CD8-positive, alpha-beta memory T cell (primary cell): ENCODE measurements around the gene SAP130. TPM values are rescaled to one million over a fixed set of nuclear protein-coding genes. Genes with fewer than 3 reads are reported as not detected.

ENCODE experiments used
- CTCF ChIA-PET: fragments of 350-600 bp; sonication (Branson Sonifier 250); formaldehyde crosslinking; loops from one replicate; lab custom pipeline; 2021; ENCODE audit warnings: antibody characterized with exemption; lab: Charles Lee
- POLR2A ChIA-PET: fragments of 350-600 bp; sonication (Branson Sonifier 250); formaldehyde crosslinking; loops from one replicate; lab custom pipeline; 2021; ENCODE audit warnings: antibody characterized with exemption; lab: Charles Lee
- DNase-seq, 5 donors: peaks; one replicate each; pipeline versions ENCODE4 v3.0.0 to v3.0.0-alpha.2; 2020 to 2022; ENCODE audit warnings: mixed read lengths in 1 of 5
- H3K27ac ChIP-seq: one replicate; pipeline ENCODE4 v1.7.0; 2013; ENCODE audit warnings: low read depth, mild to moderate bottlenecking, low read length, moderate library complexity
- H3K27me3 ChIP-seq: 2 replicates; pipeline ENCODE4 v1.7.0; 2013; ENCODE audit warnings: low read length, mild to moderate bottlenecking; ENCODE audit not compliant: insufficient read depth, poor library complexity, severe bottlenecking
- H3K36me3 ChIP-seq: 2 replicates; pipeline ENCODE4 v1.7.0; 2013; ENCODE audit warnings: mild to moderate bottlenecking, low read length, moderate library complexity; ENCODE audit not compliant: insufficient read depth
- H3K4me1 ChIP-seq: 2 replicates; pipeline ENCODE4 v1.7.0; 2013; ENCODE audit warnings: mild to moderate bottlenecking, low read length, moderate library complexity; ENCODE audit not compliant: insufficient read depth
- H3K4me3 ChIP-seq: 2 replicates; pipeline ENCODE4 v1.7.0; 2013; ENCODE audit warnings: mild to moderate bottlenecking, low read length
- H3K9me3 ChIP-seq: 2 replicates; pipeline ENCODE4 v1.7.0; 2013; ENCODE audit warnings: mild to moderate bottlenecking, low read length
- H3K27ac Mint-ChIP-seq, 8 donors: one replicate each; pipeline ENCODE4 v1.8.0; 2020 to 2021; ENCODE audit warnings: mixed read lengths in 8 of 8, mild to moderate bottlenecking in 6 of 8, inconsistent platforms in 3 of 8, moderate library complexity in 3 of 8
- H3K27me3 Mint-ChIP-seq, 2 donors: one replicate each; pipeline ENCODE4 v1.8.0; 2020 to 2021; ENCODE audit warnings: mixed read lengths in 2 of 2, mild to moderate bottlenecking in 1 of 2, moderate library complexity in 1 of 2
- H3K36me3 Mint-ChIP-seq, 3 donors: one replicate each; pipeline ENCODE4 v1.8.0; 2020 to 2021; ENCODE audit warnings: mixed read lengths in 3 of 3, inconsistent platforms in 1 of 3, mild to moderate bottlenecking in 1 of 3
- H3K4me1 Mint-ChIP-seq, 3 donors: one replicate each; pipeline ENCODE4 v1.8.0; 2020 to 2021; ENCODE audit warnings: mixed read lengths in 3 of 3, inconsistent platforms in 1 of 3, mild to moderate bottlenecking in 1 of 3
- H3K4me3 Mint-ChIP-seq, 7 donors: one replicate each; pipeline ENCODE4 v1.8.0; 2020 to 2021; ENCODE audit warnings: mixed read lengths in 7 of 7, mild to moderate bottlenecking in 6 of 7, moderate library complexity in 4 of 7, inconsistent platforms in 2 of 7
- H3K9me3 Mint-ChIP-seq, 5 donors: one replicate each; pipeline ENCODE4 v1.8.0; 2020 to 2022; ENCODE audit warnings: mixed read lengths in 5 of 5, mild to moderate bottlenecking in 3 of 5, moderate library complexity in 2 of 5, inconsistent platforms in 1 of 5
- polyA plus RNA-seq: library from polyadenylated mRNA; unstranded; fragments of 300-500 nt; fragmentation: Illumina TruSeq; gene quantifications from one replicate; pipeline ENCODE4 v1.2.3, GENCODE V29; 2021
- total RNA-seq, 2 experiments: library from RNA; stranded (reverse); gene quantifications; one replicate each; pipeline ENCODE4 v1.2.3, GENCODE V29; 2021

Gene SAP130
- total and polyA plus RNA-seq, 3 experiments from 2014 or later = 10.6 to 22.9 (median 22.3) TPM

DNA sequence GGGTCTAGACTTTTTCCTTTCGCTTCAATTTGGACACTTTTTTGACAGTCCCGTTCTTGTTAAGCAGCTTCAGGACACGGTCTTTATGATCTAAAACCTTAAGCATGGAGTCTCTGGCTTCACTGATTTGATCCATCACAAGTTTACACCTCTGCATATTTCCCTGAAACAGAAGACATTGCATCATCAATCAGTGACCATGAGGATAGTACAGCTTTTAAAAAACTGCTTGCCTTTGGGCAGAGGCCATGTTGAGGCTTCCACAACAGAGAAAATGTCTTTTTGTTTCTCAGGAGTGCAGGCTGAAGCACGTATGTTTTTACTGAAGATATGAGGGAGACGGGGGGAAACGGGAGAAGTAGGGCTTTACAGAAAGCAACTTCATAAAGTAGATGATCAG is 85.9 kb downstream of the SAP130 start:
- ChIA-PET CTCF (no interaction called here), POLR2A (no interaction called here)
- no peak overlapping the region for H3K27ac ChIP-seq
- Mint-ChIP-seq H3K4me3 (no peak overlapping the region), H3K36me3 (peaks cover 7 to 62% (median 20%) of the 10 kb centered on the region in 3 donors), H3K27me3 (no peaks in the 10 kb centered on the region), H3K27ac (no peak overlapping the region), H3K9me3 (no peaks in the 10 kb centered on the region), H3K4me1 (no peaks in the 10 kb centered on the region)
- no peak for DNase-seq
- peaks cover 8% of the 10 kb centered on the region for H3K36me3 ChIP-seq
- no peak overlapping the region for H3K4me3 ChIP-seq
- H3K27me3 ChIP-seq = no peaks in the 10 kb centered on the region
- no peaks in the 10 kb centered on the region for H3K4me1 ChIP-seq
- no peaks in the 10 kb centered on the region for H3K9me3 ChIP-seq

- Histone ChIP-seq H3K9me3 (no peaks in the 10 kb centered on the region), H3K4me3 (no peak overlapping the region), H3K4me1 (no peaks in the 10 kb centered on the region), H3K27ac (no peak overlapping the region), H3K36me3 (peaks cover 5% of the 10 kb centered on the region), H3K27me3 (no peaks in the 10 kb centered on the region)
- no peak for DNase-seq
- H3K27ac Mint-ChIP-seq = no peak overlapping the region
- H3K4me1 Mint-ChIP-seq = no peaks in the 10 kb centered on the region
- CTCF ChIA-PET = no interaction called here
- H3K4me3 Mint-ChIP-seq = no peak overlapping the region
- POLR2A ChIA-PET = no interaction called here
- no peaks in the 10 kb centered on the region for H3K27me3 Mint-ChIP-seq
- no peaks in the 10 kb centered on the region for H3K9me3 Mint-ChIP-seq
- H3K36me3 Mint-ChIP-seq = peaks cover 7 to 58% (median 20%) of the 10 kb centered on the region in 3 donors
Observed at GRCh38 chr2:127941461-127941860, 86.4 kb downstream of the SAP130 start.

DNA sequence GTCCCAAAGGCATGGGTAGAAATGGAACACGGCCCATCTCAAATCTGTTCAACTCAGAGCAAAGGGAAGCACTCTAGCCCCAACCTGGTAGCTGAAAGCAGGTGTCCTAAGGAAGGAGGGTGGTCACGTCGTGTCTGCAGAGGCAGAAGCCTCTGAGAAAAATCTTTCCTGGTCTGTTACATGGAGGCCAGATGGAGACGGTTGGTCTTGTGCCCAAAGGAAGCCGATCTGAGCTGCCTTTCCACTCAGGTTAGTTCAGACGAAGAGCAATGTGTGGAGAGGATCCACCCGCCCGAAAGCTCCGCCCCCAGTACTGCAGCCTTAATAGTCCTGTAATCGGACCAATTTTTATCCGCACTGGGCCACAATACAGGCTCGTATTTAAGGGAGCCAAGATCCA is 87.2 kb downstream of the SAP130 start:
- H3K27me3 Mint-ChIP-seq = no peaks in the 10 kb centered on the region
- Histone ChIP-seq H3K36me3 (peaks cover 5% of the 10 kb centered on the region), H3K4me1 (no peaks in the 10 kb centered on the region), H3K27ac (no peak overlapping the region), H3K27me3 (no peaks in the 10 kb centered on the region), H3K4me3 (no peak overlapping the region), H3K9me3 (no peaks in the 10 kb centered on the region)
- DNase-seq = no peak
- peak overlapping the region in 1 of 8 donors; percentile 29 for H3K27ac Mint-ChIP-seq
- H3K36me3 Mint-ChIP-seq = peaks cover 7 to 50% (median 20%) of the 10 kb centered on the region in 3 donors
- CTCF ChIA-PET = no interaction called here
- H3K4me3 Mint-ChIP-seq = no peak overlapping the region
- no peaks in the 10 kb centered on the region for H3K4me1 Mint-ChIP-seq
- POLR2A ChIA-PET = no interaction called here
- H3K9me3 Mint-ChIP-seq = no peaks in the 10 kb centered on the region

GRCh38 chr2:127935337-127935736 is 92.5 kb downstream of the SAP130 start:
- H3K4me3 ChIP-seq = no peak overlapping the region
- no peak overlapping the region for H3K27ac ChIP-seq
- peaks cover 0 to 1% (median under 1%) of the 10 kb centered on the region in 3 donors for H3K36me3 Mint-ChIP-seq
- ChIA-PET CTCF (no interaction called here), POLR2A (no interaction called here)
- no peaks in the 10 kb centered on the region for H3K9me3 Mint-ChIP-seq
- H3K27me3 Mint-ChIP-seq = no peaks in the 10 kb centered on the region
- no peaks in the 10 kb centered on the region for H3K9me3 ChIP-seq
- H3K27me3 ChIP-seq = no peaks in the 10 kb centered on the region
- H3K36me3 ChIP-seq = no peaks in the 10 kb centered on the region
- H3K4me1 Mint-ChIP-seq = no peaks in the 10 kb centered on the region
- no peak for DNase-seq
- no peaks in the 10 kb centered on the region for H3K4me1 ChIP-seq
- no peak overlapping the region for H3K27ac Mint-ChIP-seq
- H3K4me3 Mint-ChIP-seq = no peak overlapping the region

DNA sequence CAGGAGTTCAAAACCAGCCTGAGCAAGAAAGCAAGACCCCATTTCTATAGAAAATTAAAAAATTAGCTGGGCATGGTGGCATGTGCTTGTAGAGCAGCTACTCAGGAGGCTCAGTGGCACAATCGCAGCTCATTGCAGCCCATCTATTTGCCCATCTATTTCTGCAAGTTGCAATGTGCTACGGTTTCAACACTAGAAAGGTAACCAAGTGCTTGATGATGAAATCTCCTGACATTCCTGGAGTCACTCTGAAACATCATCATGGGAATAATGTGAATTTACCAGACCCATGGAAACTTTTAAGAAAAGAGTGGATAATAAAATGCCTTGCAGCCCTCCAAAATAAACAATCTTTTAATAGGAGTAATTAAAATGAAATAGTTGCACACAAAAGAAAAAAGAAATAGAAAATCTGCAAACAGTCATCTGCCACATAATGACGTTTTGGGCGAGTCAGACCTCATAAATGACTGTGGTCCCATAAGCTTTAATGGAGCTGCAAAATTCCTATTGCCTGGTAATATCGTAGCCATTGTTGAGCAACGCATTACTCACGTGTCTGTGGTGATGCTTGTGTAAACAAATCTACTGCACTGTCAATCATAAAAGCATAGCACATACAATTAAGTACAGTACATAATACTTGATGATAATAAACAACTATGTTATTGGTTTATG is 95.5 kb downstream of the SAP130 start:
- peaks cover 0 to 2% of the 10 kb centered on the region in 2 donors for H3K27me3 Mint-ChIP-seq
- ChIA-PET POLR2A (no interaction called here), CTCF (no interaction called here)

GRCh38 chr2:127929449-127929848 is 98.4 kb downstream of the SAP130 start:
- Mint-ChIP-seq H3K36me3 (no peaks in the 10 kb centered on the region), H3K4me1 (no peaks in the 10 kb centered on the region), H3K27me3 (peaks cover 3 to 7% of the 10 kb centered on the region in 2 donors), H3K4me3 (no peak overlapping the region), H3K9me3 (no peaks in the 10 kb centered on the region), H3K27ac (no peak overlapping the region)
- Histone ChIP-seq H3K36me3 (no peaks in the 10 kb centered on the region), H3K9me3 (no peaks in the 10 kb centered on the region), H3K4me1 (no peaks in the 10 kb centered on the region), H3K27me3 (no peaks in the 10 kb centered on the region), H3K27ac (no peak overlapping the region), H3K4me3 (no peak overlapping the region)
- no peak for DNase-seq
- ChIA-PET CTCF (no interaction called here), POLR2A (no interaction called here)

More for the DNA sequence above, 95.5 kb downstream of the SAP130 start:
- H3K27ac ChIP-seq = no peak overlapping the region
- no peaks in the 10 kb centered on the region for H3K9me3 ChIP-seq
- H3K36me3 ChIP-seq = no peaks in the 10 kb centered on the region
- Mint-ChIP-seq H3K36me3 (no peaks in the 10 kb centered on the region), H3K27ac (no peak overlapping the region), H3K9me3 (no peaks in the 10 kb centered on the region), H3K4me3 (no peak overlapping the region), H3K4me1 (no peaks in the 10 kb centered on the region)
- DNase-seq = no peak
- no peak overlapping the region for H3K4me3 ChIP-seq
- no peaks in the 10 kb centered on the region for H3K4me1 ChIP-seq
- H3K27me3 ChIP-seq = no peaks in the 10 kb centered on the region

DNA sequence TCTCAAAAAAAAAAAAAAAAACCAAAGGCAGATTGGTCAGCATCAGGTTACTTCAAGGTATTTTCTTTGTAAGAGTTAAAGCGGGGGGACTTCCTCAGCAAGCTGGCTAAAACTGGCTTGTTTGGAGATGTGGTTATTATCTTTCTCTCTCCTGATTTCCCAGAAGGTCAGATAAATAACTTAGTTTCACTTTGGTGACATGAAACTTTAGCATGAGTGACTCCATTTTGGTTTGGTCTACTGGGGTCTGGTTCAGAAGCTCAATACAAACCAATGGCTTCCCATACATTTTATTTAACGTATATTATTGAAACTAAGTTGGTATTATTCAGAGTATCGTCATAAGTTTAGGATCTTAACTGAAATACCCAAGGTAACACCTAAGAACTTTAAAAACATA is 100.5 kb downstream of the SAP130 start:
- Mint-ChIP-seq H3K4me3 (no peak overlapping the region), H3K36me3 (no peaks in the 10 kb centered on the region), H3K27me3 (peaks cover 7 to 11% of the 10 kb centered on the region in 2 donors), H3K9me3 (no peaks in the 10 kb centered on the region), H3K27ac (peak overlapping the region in 1 of 8 donors; percentile 16), H3K4me1 (no peaks in the 10 kb centered on the region)
- Histone ChIP-seq H3K36me3 (no peaks in the 10 kb centered on the region), H3K9me3 (no peaks in the 10 kb centered on the region), H3K27me3 (no peaks in the 10 kb centered on the region), H3K4me3 (no peak overlapping the region), H3K27ac (no peak overlapping the region), H3K4me1 (no peaks in the 10 kb centered on the region)
- CTCF ChIA-PET = no interaction called here
- DNase-seq = no peak
- POLR2A ChIA-PET = no interaction called here

GRCh38 chr2:127917916-127918315 is 109.9 kb downstream of the SAP130 start:
- H3K4me3 ChIP-seq = no peak overlapping the region
- CTCF ChIA-PET = interaction anchor here (1.3 kb wide), 1 partner anchor 9 kb away, joined by 3 read pairs; no protein-coding TSS in a partner anchor
- H3K27me3 Mint-ChIP-seq = peaks cover 0 to 8% of the 10 kb centered on the region in 2 donors
- no peaks in the 10 kb centered on the region for H3K9me3 ChIP-seq
- POLR2A ChIA-PET = no interaction called here
- H3K27me3 ChIP-seq = no peaks in the 10 kb centered on the region
- no peak overlapping the region for H3K27ac ChIP-seq
- no peaks in the 10 kb centered on the region for H3K36me3 ChIP-seq
- H3K27ac Mint-ChIP-seq = no peak overlapping the region
- no peaks in the 10 kb centered on the region for H3K36me3 Mint-ChIP-seq
- H3K4me3 Mint-ChIP-seq = no peak overlapping the region
- H3K9me3 Mint-ChIP-seq = no peaks in the 10 kb centered on the region
- H3K4me1 Mint-ChIP-seq = no peaks in the 10 kb centered on the region
- DNase-seq = no peak
- no peaks in the 10 kb centered on the region for H3K4me1 ChIP-seq
